HL-60 (cell line): ENCODE measurements around the gene IL6ST.

Experiments
- DNase-seq, 2 experiments: peaks; one replicate each; pipeline ENCODE4 v3.0.0-alpha.2; 2010 to 2020; ENCODE audit warnings: low read depth in 1 of 2, low spot score in 1 of 2
- H3K27ac ChIP-seq: fragments of 250-450 bp; sonication (Bioruptor Pico); replicated peaks from 2 replicates; pipeline ENCODE4 v1.5.1; 2020; ENCODE audit warnings: mild to moderate bottlenecking, moderate library complexity
- H3K27me3 ChIP-seq: fragments of 250-450 bp; sonication (Bioruptor Pico); 2 replicates; pipeline ENCODE4 v1.5.1; 2021; ENCODE audit warnings: mild to moderate bottlenecking, moderate library complexity; ENCODE audit not compliant: insufficient read depth, poor library complexity, severe bottlenecking
- H3K4me3 ChIP-seq: replicated peaks from 2 replicates; pipeline ENCODE4 v1.5.1; 2011; ENCODE audit warnings: mild to moderate bottlenecking, control low read depth, low read length; ENCODE audit not compliant: insufficient read depth
- CTCF ChIP-seq: IDR thresholded peaks from one replicate; pipeline ENCODE4 v1.5.1; 2011; ENCODE audit warnings: low read length, control low read depth, inconsistent platforms; ENCODE audit not compliant: insufficient read depth
- GABPA ChIP-seq: IDR thresholded peaks from 2 replicates; pipeline ENCODE4 v1.6.1; 2012; ENCODE audit warnings: low read depth
- POLR2AphosphoS5 ChIP-seq: IDR thresholded peaks from 2 replicates; pipeline ENCODE4 v1.6.1; 2012; ENCODE audit warnings: low read depth
- REST ChIP-seq: IDR thresholded peaks from 2 replicates; pipeline ENCODE4 v1.6.1; 2012; ENCODE audit warnings: low read depth; ENCODE audit not compliant: insufficient replicate concordance
- SPI1 ChIP-seq: IDR thresholded peaks from 2 replicates; pipeline ENCODE4 v1.6.1; 2012; ENCODE audit warnings: low read depth, mild to moderate bottlenecking, borderline replicate concordance

IL6ST gene

GRCh38 chr5:55913466-55914413, 81.0 kb downstream of the IL6ST start:
- H3K4me3 ChIP-seq = no peak overlapping the region
- no peak for DNase-seq

GRCh38 chr5:55911784-55912653, 82.7 kb downstream of the IL6ST start:
- no peak for TF ChIP-seq SPI1
- no peak for TF ChIP-seq REST
- TF ChIP-seq POLR2AphosphoS5 = no peak
- TF ChIP-seq GABPA = no peak
- TF ChIP-seq CTCF = no peak
- no peak for DNase-seq
- Histone ChIP-seq H3K4me3 (no peak overlapping the region), H3K27ac (no peak overlapping the region), H3K27me3 (no peaks in the 10 kb centered on the region)

More at GRCh38 chr5:55913466-55914413, 81.0 kb downstream of the IL6ST start:
- Histone ChIP-seq H3K27me3 (no peaks in the 10 kb centered on the region), H3K27ac (no peak overlapping the region)
- TF ChIP-seq CTCF (no peak), SPI1 (no peak), POLR2AphosphoS5 (no peak), REST (no peak), GABPA (no peak)

- TF ChIP-seq REST = no peak
- no peak for TF ChIP-seq SPI1
- TF ChIP-seq POLR2AphosphoS5 = no peak
- no peak for TF ChIP-seq CTCF
- no peak for TF ChIP-seq GABPA
- no peaks in the 10 kb centered on the region for H3K27me3 ChIP-seq
- DNase-seq = no peak
Observed at GRCh38 chr5:55908804-55909203, 86.0 kb downstream of the IL6ST start.

More at GRCh38 chr5:55908804-55909203, 86.0 kb downstream of the IL6ST start:
- no peak overlapping the region for H3K4me3 ChIP-seq
- H3K27ac ChIP-seq = no peak overlapping the region
